ENCODE measurements around the gene FUCA2. TPM values are rescaled to one million over a fixed set of nuclear protein-coding genes. Genes with fewer than 3 reads are reported as not detected.

Gene FUCA2
- total RNA-seq, 1 experiment from 2014 or later: 48.5 TPM

DNA sequence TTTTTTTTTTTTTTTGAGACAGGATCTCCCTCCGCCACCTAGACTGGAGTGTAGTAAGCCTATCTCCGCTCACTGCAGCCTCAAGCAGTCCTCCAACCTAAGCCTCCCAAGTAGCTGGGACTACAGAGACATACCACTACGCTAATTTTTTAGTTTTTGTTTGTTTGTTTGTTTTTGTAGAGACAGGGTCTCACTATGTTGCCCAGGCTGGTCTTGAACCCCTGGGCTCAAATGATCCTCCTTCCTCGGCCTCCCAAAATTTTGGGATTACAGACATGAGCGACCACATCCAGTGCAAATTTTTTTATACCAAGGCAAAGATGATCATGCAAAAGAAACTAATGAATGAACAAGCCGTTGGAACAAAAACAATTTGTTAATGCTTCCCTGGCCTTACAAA is 5.3 kb downstream of the FUCA2 start:
- no peak overlapping the region for H3K27ac Mint-ChIP-seq
- TF ChIP-seq JUN (CRISPR knock-in tag; IDR thresholded peaks at IDR 0.05) (no peak), CTCF (IDR thresholded peaks at IDR 0.05) (no peak), ZNF423 (CRISPR knock-in tag; IDR thresholded peaks at IDR 0.05) (no peak), FOXK1 (CRISPR knock-in tag; IDR thresholded peaks at IDR 0.05) (no peak), CBFB (CRISPR knock-in tag; IDR thresholded peaks at IDR 0.05; ENCODE audit: low read depth) (no peak), ELF4 (CRISPR knock-in tag; IDR thresholded peaks at IDR 0.05; ENCODE audit: low read depth) (no peak), E2F5 (CRISPR knock-in tag; IDR thresholded peaks at IDR 0.05) (no peak), FOXP4 (CRISPR knock-in tag; IDR thresholded peaks at IDR 0.05) (no peak)
- TF ChIP-seq, protein P1, sequence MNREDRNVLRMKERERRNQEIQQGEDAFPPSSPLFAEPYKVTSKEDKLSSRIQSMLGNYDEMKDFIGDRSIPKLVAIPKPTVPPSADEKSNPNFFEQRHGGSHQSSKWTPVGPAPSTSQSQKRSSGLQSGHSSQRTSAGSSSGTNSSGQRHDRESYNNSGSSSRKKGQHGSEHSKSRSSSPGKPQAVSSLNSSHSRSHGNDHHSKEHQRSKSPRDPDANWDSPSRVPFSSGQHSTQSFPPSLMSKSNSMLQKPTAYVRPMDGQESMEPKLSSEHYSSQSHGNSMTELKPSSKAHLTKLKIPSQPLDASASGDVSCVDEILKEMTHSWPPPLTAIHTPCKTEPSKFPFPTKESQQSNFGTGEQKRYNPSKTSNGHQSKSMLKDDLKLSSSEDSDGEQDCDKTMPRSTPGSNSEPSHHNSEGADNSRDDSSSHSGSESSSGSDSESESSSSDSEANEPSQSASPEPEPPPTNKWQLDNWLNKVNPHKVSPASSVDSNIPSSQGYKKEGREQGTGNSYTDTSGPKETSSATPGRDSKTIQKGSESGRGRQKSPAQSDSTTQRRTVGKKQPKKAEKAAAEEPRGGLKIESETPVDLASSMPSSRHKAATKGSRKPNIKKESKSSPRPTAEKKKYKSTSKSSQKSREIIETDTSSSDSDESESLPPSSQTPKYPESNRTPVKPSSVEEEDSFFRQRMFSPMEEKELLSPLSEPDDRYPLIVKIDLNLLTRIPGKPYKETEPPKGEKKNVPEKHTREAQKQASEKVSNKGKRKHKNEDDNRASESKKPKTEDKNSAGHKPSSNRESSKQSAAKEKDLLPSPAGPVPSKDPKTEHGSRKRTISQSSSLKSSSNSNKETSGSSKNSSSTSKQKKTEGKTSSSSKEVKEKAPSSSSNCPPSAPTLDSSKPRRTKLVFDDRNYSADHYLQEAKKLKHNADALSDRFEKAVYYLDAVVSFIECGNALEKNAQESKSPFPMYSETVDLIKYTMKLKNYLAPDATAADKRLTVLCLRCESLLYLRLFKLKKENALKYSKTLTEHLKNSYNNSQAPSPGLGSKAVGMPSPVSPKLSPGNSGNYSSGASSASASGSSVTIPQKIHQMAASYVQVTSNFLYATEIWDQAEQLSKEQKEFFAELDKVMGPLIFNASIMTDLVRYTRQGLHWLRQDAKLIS (CRISPR knock-in tag; IDR thresholded peaks at IDR 0.05; ENCODE audit: borderline replicate concordance): no peak
- TF ChIP-seq, protein P2, sequence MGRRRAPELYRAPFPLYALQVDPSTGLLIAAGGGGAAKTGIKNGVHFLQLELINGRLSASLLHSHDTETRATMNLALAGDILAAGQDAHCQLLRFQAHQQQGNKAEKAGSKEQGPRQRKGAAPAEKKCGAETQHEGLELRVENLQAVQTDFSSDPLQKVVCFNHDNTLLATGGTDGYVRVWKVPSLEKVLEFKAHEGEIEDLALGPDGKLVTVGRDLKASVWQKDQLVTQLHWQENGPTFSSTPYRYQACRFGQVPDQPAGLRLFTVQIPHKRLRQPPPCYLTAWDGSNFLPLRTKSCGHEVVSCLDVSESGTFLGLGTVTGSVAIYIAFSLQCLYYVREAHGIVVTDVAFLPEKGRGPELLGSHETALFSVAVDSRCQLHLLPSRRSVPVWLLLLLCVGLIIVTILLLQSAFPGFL (CRISPR knock-in tag; IDR thresholded peaks at IDR 0.05; ENCODE audit: borderline replicate concordance): no peak
- TF ChIP-seq, protein P3, sequence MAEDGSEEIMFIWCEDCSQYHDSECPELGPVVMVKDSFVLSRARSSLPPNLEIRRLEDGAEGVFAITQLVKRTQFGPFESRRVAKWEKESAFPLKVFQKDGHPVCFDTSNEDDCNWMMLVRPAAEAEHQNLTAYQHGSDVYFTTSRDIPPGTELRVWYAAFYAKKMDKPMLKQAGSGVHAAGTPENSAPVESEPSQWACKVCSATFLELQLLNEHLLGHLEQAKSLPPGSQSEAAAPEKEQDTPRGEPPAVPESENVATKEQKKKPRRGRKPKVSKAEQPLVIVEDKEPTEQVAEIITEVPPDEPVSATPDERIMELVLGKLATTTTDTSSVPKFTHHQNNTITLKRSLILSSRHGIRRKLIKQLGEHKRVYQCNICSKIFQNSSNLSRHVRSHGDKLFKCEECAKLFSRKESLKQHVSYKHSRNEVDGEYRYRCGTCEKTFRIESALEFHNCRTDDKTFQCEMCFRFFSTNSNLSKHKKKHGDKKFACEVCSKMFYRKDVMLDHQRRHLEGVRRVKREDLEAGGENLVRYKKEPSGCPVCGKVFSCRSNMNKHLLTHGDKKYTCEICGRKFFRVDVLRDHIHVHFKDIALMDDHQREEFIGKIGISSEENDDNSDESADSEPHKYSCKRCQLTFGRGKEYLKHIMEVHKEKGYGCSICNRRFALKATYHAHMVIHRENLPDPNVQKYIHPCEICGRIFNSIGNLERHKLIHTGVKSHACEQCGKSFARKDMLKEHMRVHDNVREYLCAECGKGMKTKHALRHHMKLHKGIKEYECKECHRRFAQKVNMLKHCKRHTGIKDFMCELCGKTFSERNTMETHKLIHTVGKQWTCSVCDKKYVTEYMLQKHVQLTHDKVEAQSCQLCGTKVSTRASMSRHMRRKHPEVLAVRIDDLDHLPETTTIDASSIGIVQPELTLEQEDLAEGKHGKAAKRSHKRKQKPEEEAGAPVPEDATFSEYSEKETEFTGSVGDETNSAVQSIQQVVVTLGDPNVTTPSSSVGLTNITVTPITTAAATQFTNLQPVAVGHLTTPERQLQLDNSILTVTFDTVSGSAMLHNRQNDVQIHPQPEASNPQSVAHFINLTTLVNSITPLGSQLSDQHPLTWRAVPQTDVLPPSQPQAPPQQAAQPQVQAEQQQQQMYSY (CRISPR knock-in tag; IDR thresholded peaks at IDR 0.05): no peak
- TF ChIP-seq, protein P4, sequence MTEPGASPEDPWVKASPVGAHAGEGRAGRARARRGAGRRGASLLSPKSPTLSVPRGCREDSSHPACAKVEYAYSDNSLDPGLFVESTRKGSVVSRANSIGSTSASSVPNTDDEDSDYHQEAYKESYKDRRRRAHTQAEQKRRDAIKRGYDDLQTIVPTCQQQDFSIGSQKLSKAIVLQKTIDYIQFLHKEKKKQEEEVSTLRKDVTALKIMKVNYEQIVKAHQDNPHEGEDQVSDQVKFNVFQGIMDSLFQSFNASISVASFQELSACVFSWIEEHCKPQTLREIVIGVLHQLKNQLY (CRISPR knock-in tag; IDR thresholded peaks at IDR 0.05): no peak
- peaks cover 5% of the 10 kb centered on the region for H3K4me1 Mint-ChIP-seq
- peaks cover 23% of the 10 kb centered on the region for H3K36me3 Mint-ChIP-seq
- POLR2A ChIA-PET: no interaction called here
- H3K9me3 Mint-ChIP-seq: no peaks in the 10 kb centered on the region
- ATAC-seq (no peak), DNase-seq (ENCODE audit: low spot score) (no peak)
- no peaks in the 10 kb centered on the region for H3K27me3 Mint-ChIP-seq (ENCODE audit: low read depth)
- CTCF ChIA-PET: interaction anchor here (0.7 kb wide), 1 partner anchor 14 kb away, joined by 4 read pairs; no protein-coding TSS in a partner anchor
- no peak overlapping the region for H3K4me3 Mint-ChIP-seq

Data from WTC11 (cell line).